ENCODE measurements around the gene MYL6B.

DNA sequence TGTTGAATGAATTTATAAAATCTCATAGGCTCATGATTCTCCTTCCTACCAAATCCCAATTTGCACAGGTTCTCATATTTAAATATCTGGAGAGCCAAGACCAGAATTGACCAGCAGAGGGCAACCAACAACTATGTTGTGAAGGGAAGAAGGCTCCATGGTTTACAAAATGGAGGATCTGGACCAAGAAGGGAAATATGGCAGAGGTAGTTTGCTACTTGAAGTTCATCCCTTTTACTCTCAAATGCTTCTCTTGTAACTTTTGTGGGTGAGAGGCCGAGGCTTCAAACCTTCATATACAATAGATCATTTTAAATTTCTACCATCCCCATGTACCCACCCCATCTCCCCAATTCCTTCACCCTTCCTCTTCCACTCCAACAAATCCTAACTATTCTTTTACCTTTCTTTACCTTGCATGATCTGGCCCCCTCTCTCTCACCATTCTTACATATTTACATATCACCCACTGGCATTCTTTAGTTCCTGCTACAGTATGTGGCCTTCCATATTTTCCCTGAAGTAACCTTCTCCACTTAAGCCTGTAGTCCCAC is 40.7 kb downstream of the MYL6B start:
- TF ChIP-seq, protein P1, sequence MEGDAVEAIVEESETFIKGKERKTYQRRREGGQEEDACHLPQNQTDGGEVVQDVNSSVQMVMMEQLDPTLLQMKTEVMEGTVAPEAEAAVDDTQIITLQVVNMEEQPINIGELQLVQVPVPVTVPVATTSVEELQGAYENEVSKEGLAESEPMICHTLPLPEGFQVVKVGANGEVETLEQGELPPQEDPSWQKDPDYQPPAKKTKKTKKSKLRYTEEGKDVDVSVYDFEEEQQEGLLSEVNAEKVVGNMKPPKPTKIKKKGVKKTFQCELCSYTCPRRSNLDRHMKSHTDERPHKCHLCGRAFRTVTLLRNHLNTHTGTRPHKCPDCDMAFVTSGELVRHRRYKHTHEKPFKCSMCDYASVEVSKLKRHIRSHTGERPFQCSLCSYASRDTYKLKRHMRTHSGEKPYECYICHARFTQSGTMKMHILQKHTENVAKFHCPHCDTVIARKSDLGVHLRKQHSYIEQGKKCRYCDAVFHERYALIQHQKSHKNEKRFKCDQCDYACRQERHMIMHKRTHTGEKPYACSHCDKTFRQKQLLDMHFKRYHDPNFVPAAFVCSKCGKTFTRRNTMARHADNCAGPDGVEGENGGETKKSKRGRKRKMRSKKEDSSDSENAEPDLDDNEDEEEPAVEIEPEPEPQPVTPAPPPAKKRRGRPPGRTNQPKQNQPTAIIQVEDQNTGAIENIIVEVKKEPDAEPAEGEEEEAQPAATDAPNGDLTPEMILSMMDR (IDR thresholded peaks at IDR 0.05), result peak; percentile 91
- no peak for TF ChIP-seq EZH2phosphoT487 (IDR thresholded peaks at IDR 0.05)
- no peak for TF ChIP-seq EZH2 (IDR thresholded peaks at IDR 0.05)
